Measurements from ENCODE around the gene RASSF3.

- TF ChIP-seq EP300 (IDR thresholded peaks at IDR 0.05; ENCODE audit: borderline replicate concordance) (no peak), RAD21 (IDR thresholded peaks at IDR 0.05; ENCODE audit: low read depth) (no peak), MAX (IDR thresholded peaks at IDR 0.05) (no peak), TCF12 (IDR thresholded peaks at IDR 0.05; ENCODE audit: low read depth) (no peak), FOXM1 (IDR thresholded peaks at IDR 0.05; ENCODE audit: borderline replicate concordance, low read depth) (no peak)
These were observed 91.0 kb downstream of the RASSF3 start for GRCh38 chr12:64701283-64701682.

Measured in Ishikawa (cell line).